GM12865 (cell line): Measurements from ENCODE around the gene FAM227A.

Experiments used
- DNase-seq: peaks from one replicate; pipeline ENCODE4 v3.0.0; 2010; ENCODE audit warnings: low read depth
- H3K4me3 ChIP-seq: 2 replicates; pipeline ENCODE4 v1.5.1; 2011; ENCODE audit warnings: mild to moderate bottlenecking, low read depth, low read length, control low read depth
- TF ChIP-seq, protein P1 (sequence below): IDR thresholded peaks from 2 replicates; pipeline ENCODE4 v1.5.1; 2011; ENCODE audit warnings: low read length, control low read depth, low read depth, inconsistent platforms; ENCODE audit not compliant: insufficient read depth; ENCODE audit errors: missing control alignments

The FAM227A gene

GRCh38 chr22:38566726-38567504, 89.3 kb downstream of the FAM227A start:
- DNase-seq, result no peak
- TF ChIP-seq, protein P1, sequence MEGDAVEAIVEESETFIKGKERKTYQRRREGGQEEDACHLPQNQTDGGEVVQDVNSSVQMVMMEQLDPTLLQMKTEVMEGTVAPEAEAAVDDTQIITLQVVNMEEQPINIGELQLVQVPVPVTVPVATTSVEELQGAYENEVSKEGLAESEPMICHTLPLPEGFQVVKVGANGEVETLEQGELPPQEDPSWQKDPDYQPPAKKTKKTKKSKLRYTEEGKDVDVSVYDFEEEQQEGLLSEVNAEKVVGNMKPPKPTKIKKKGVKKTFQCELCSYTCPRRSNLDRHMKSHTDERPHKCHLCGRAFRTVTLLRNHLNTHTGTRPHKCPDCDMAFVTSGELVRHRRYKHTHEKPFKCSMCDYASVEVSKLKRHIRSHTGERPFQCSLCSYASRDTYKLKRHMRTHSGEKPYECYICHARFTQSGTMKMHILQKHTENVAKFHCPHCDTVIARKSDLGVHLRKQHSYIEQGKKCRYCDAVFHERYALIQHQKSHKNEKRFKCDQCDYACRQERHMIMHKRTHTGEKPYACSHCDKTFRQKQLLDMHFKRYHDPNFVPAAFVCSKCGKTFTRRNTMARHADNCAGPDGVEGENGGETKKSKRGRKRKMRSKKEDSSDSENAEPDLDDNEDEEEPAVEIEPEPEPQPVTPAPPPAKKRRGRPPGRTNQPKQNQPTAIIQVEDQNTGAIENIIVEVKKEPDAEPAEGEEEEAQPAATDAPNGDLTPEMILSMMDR, result no peak

DNA sequence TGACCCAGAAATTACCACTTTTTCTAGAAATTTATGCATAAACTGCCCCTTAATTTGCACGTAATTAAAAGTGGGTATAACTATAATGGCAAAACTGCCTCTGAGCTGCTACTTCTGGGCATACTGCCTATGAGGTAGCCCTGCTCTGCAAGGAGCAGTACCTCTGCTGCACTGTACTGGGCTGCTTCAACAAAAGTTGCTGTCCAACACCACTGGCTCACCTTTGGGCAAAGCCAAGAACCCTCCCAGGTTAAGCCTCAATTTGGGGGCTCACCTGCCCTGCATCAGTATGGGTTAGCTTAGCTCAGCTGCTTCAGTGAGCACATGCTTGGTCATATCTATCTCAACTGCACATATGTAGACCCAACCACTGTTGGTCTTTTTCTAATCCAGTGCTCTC, 90.8 kb downstream of the FAM227A start:
- no peak for DNase-seq
- TF ChIP-seq, protein P1, result no peak

More at GRCh38 chr22:38566726-38567504, 89.3 kb downstream of the FAM227A start:
- H3K4me3 ChIP-seq, result no peak overlapping the region

GRCh38 chr22:38564669-38565068, 91.5 kb downstream of the FAM227A start:
- TF ChIP-seq, protein P1, result no peak
- no peak for DNase-seq

More for the DNA sequence above, 90.8 kb downstream of the FAM227A start:
- no peak overlapping the region for H3K4me3 ChIP-seq

GRCh38 chr22:38554281-38554680, 101.9 kb downstream of the FAM227A start:
- TF ChIP-seq, protein P1, result no peak

More at GRCh38 chr22:38564669-38565068, 91.5 kb downstream of the FAM227A start:
- no peak overlapping the region for H3K4me3 ChIP-seq

DNA sequence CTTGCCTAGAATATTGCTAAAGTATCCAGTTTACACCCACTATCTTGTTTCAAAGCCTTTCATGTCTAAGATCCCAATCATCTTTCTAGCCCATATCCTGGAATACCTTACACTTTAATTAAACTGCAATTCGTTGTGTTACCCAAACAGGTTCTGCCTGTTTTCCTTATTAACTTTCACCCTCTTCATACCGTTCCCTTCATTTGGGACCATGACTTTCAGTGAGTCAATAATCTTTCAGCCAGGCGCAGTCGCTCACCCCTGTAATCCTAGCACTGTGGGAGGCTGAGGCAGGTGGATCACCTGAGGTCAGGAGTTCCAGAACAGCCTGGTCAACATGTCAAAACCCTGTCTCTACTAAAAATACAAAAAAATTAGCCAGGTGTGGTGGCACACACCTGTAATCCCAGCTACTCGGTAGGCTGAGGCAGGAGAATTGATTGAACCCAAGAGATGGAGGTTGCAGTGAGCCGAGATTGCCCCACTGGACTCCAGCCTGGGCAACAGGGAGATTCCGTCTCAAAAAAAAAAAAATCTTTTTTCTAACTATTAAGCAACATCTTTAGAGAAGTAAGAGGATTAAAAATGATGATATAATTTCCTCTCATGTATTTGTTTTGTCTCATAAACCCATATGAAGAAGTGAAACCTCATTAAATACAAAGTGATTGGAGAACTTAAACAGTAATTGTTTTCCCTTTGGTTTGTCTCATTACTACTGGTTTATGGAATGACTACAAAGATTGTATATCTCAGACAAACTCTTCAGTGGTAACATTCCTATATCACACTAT, 106.9 kb downstream of the FAM227A start:
- H3K4me3 ChIP-seq, result no peak overlapping the region
- DNase-seq, result no peak
- TF ChIP-seq, protein P1, result no peak

More at GRCh38 chr22:38554281-38554680, 101.9 kb downstream of the FAM227A start:
- H3K4me3 ChIP-seq, result no peak overlapping the region
- no peak for DNase-seq

DNA sequence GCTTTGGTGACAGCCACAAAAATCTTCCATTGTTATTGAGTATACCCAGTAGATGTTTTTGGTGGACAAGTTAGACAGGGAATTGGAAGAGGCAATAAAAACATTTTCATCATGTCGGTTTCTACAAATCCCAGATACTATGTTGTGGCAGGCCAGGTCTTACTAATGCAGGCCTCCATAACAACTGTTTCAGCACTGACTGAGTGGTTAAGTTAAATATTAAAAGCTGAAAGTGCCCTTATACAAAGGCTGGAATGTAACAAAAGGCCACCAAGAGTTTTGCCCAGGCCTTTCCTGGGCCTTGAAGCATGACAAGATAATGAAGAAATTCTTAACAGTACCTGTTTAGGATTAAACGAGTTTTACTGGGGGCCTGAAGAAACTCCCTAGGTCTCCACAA, 115.5 kb downstream of the FAM227A start:
- no peak for DNase-seq
- H3K4me3 ChIP-seq, result no peak overlapping the region
- TF ChIP-seq, protein P1, result no peak
